Activated CD8-positive, alpha-beta T cell treated with anti-CD3 and anti-CD28 coated beads for 36 hours (primary cell): ENCODE data around the gene HSPA1B. TPM values are rescaled to one million over a fixed set of nuclear protein-coding genes. Genes with fewer than 3 reads are reported as not detected.
"Not testable (repeated sequence)": the region's sequence is repeated elsewhere in the genome, so short reads cannot be mapped to it uniquely, and the experiment has no call there.

Source experiments
- ATAC-seq: fragments of 200-7000 bp; cut with Tn5 transposase; one replicate; pipeline ENCODE4 v1.10.0; 2021; ENCODE audit warnings: mild to moderate bottlenecking, moderate library complexity
- CTCF ChIA-PET: fragments of 350-600 bp; sonication (Branson Sonifier 250); formaldehyde crosslinking; loops from one replicate; lab custom pipeline; 2021; ENCODE audit warnings: antibody characterized with exemption; lab: Charles Lee
- POLR2A ChIA-PET: fragments of 350-600 bp; sonication (Branson Sonifier 250); formaldehyde crosslinking; loops from one replicate; lab custom pipeline; 2021; ENCODE audit warnings: antibody characterized with exemption; lab: Charles Lee
- DNase-seq: peaks from one replicate; pipeline ENCODE4 v3.0.0-alpha.2; 2020
- H3K27ac Mint-ChIP-seq: one replicate; pipeline ENCODE4 v1.8.0; 2021; ENCODE audit warnings: mild to moderate bottlenecking, mixed read lengths
- H3K27me3 Mint-ChIP-seq: one replicate; pipeline ENCODE4 v1.8.0; 2021; ENCODE audit warnings: mixed read lengths
- H3K36me3 Mint-ChIP-seq: one replicate; pipeline ENCODE4 v1.8.0; 2021; ENCODE audit warnings: low read depth, mixed read lengths
- H3K4me1 Mint-ChIP-seq: one replicate; pipeline ENCODE4 v1.8.0; 2021; ENCODE audit warnings: low read depth, mixed read lengths
- H3K4me3 Mint-ChIP-seq: one replicate; pipeline ENCODE4 v1.8.0; 2021; ENCODE audit warnings: mild to moderate bottlenecking, moderate library complexity, mixed read lengths
- H3K9me3 Mint-ChIP-seq: one replicate; pipeline ENCODE4 v1.8.0; 2021; ENCODE audit warnings: mixed read lengths
- CTCF ChIP-seq: fragments of 200-600 bp; IDR thresholded peaks from one replicate; pipeline ENCODE4 v1.8.0; 2022; ENCODE audit warnings: antibody characterized with exemption, mild to moderate bottlenecking
- intact Hi-C: fragments of 100-400 bp; cut with micrococcal nuclease; formaldehyde crosslinking; loops from one replicate; pipeline ENCODE4 v1.10.0; 2022
- total RNA-seq, 2 experiments: library from RNA; stranded (reverse); gene quantifications; one replicate each; pipeline ENCODE4 v1.2.3, GENCODE V29; 2021

HSPA1B gene
- total RNA-seq, 2 experiments from 2014 or later, result 50.4 to 50.8 TPM

DNA sequence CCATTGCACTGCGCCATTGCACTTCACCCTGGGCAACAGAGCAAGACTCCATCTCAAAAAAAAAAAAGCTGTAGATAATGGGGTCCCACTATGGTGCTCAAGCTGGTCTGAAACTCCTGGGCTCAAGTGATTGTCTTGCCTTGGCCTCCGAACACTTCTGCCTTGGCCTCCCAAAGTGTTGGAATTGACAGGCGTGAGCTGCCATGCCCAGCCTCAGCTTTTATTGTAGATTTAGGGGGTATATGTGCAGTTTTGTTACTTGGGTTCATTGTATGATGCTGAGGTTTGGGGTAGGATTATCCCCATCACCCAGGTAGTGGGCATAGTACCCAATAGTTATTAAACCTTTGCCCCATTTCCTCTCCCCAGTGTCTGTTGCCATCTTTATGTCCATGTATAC is 11.4 kb downstream of the HSPA1B start:
- ChIA-PET CTCF (interaction anchor here (1.2 to 1.3 kb wide), 3 partner anchors 18 to 109 kb away, joined by 3 to 5 read pairs (median 4); no protein-coding TSS in a partner anchor), POLR2A (interaction anchor here (0.7 to 7.0 kb wide), 8 partner anchors 9 to 178 kb away, joined by 3 to 42 read pairs (median 3); partner anchors contain the start of genes C6orf47, LSM2 and NEU1)
- H3K4me1 Mint-ChIP-seq, result peaks cover 21% of the 10 kb centered on the region
- no peak for TF ChIP-seq CTCF
- no peak for ATAC-seq
- peaks cover 65% of the 10 kb centered on the region for H3K36me3 Mint-ChIP-seq
- H3K9me3 Mint-ChIP-seq, result no peaks in the 10 kb centered on the region
- peak overlapping the region; percentile 60 for H3K27ac Mint-ChIP-seq
- H3K27me3 Mint-ChIP-seq, result no peaks in the 10 kb centered on the region
- intact Hi-C loops, result loop anchor here (2.0 to 10.0 kb wide), 2 partner anchors 22 to 174 kb away; partner anchors contain the start of genes C6orf47, CSNK2B, GPANK1 and LY6G5B
- DNase-seq, result no peak
- peak overlapping the region; percentile 92 for H3K4me3 Mint-ChIP-seq

GRCh38 chr6:31839779-31840126 is 12.2 kb downstream of the HSPA1B start:
- H3K4me3 Mint-ChIP-seq, H3K9me3 Mint-ChIP-seq, DNase-seq, H3K27me3 Mint-ChIP-seq, H3K27ac Mint-ChIP-seq, ATAC-seq: not testable (repeated sequence)
- ChIA-PET POLR2A (interaction anchor here (0.8 to 7.0 kb wide), 10 partner anchors 9 to 1015 kb away, joined by 3 to 42 read pairs (median 3); partner anchors contain the start of genes C6orf47 and NEU1), CTCF (interaction anchor here (0.6 to 1.2 kb wide), 2 partner anchors 35 to 55 kb away, joined by 3 read pairs; no protein-coding TSS in a partner anchor)
- intact Hi-C loops, result loop anchor here (2.0 to 10.0 kb wide), 2 partner anchors 21 to 175 kb away; partner anchors contain the start of genes C6orf47, CSNK2B, GPANK1 and LY6G5B
- H3K36me3 Mint-ChIP-seq, result peaks cover 64% of the 10 kb centered on the region
- peaks cover 17% of the 10 kb centered on the region for H3K4me1 Mint-ChIP-seq

DNA sequence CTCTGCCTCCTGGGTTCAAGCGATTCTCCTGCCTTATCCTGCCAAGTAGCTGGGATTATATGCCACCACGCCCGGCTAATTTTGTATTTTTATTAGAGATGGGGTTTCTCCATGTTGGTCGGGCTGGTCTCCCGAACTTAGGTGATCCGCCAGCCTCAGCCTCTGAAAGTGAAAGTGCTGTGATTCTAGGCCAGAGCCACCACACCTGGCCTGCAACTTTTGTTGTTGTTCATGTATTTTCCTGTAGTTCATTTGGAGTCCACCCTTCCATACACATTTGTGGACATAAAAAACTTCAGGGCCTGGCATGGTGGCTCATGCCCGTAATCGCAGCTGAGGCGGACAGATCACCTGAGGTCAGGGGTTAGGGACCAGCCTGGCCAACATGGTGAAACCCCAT is 14.5 kb downstream of the HSPA1B start:
- POLR2A ChIA-PET, result interaction anchor here (0.7 to 1.0 kb wide), 6 partner anchors 11 to 107 kb away, joined by 3 to 4 read pairs (median 3); partner anchors contain the start of gene VARS1
- DNase-seq (no peak), ATAC-seq (no peak)
- intact Hi-C loops, result no loop called here
- H3K4me1 Mint-ChIP-seq, result peaks cover 15% of the 10 kb centered on the region
- H3K4me3 Mint-ChIP-seq, result no peak overlapping the region
- H3K27ac Mint-ChIP-seq, result no peak overlapping the region
- CTCF ChIA-PET, result no interaction called here
- H3K9me3 Mint-ChIP-seq, result no peaks in the 10 kb centered on the region
- peaks cover 44% of the 10 kb centered on the region for H3K36me3 Mint-ChIP-seq
- H3K27me3 Mint-ChIP-seq, result no peaks in the 10 kb centered on the region
- no peak for TF ChIP-seq CTCF

- Mint-ChIP-seq H3K36me3 (peaks cover 20% of the 10 kb centered on the region), H3K27me3 (no peaks in the 10 kb centered on the region), H3K4me3 (no peak overlapping the region), H3K9me3 (no peaks in the 10 kb centered on the region), H3K4me1 (peaks cover under 1% of the 10 kb centered on the region), H3K27ac (no peak overlapping the region)
- intact Hi-C loops, result no loop called here
- no peak for ATAC-seq
- CTCF ChIA-PET, result interaction anchor here (1.0 kb wide), 1 partner anchor 19 kb away, joined by 4 read pairs; no protein-coding TSS in a partner anchor
- no peak for DNase-seq
- POLR2A ChIA-PET, result interaction anchor here (1.0 to 5.6 kb wide), 3 partner anchors 9 to 58 kb away, joined by 3 to 27 read pairs (median 6); no protein-coding TSS in a partner anchor
- no peak for TF ChIP-seq CTCF
These were observed 17.0 kb downstream of the HSPA1B start for GRCh38 chr6:31844507-31844906.

GRCh38 chr6:31847276-31847978 is 19.9 kb downstream of the HSPA1B start:
- no peak for TF ChIP-seq CTCF
- CTCF ChIA-PET, result interaction anchor here (1.2 to 1.7 kb wide), 2 partner anchors 42 to 78 kb away, joined by 4 to 5 read pairs; no protein-coding TSS in a partner anchor
- Mint-ChIP-seq H3K27ac (no peak overlapping the region), H3K27me3 (no peaks in the 10 kb centered on the region), H3K36me3 (peaks cover 2% of the 10 kb centered on the region), H3K9me3 (no peaks in the 10 kb centered on the region), H3K4me3 (no peak overlapping the region), H3K4me1 (no peaks in the 10 kb centered on the region)
- no peak for ATAC-seq
- intact Hi-C loops, result no loop called here
- no peak for DNase-seq
- POLR2A ChIA-PET, result interaction anchor here (1.4 to 5.6 kb wide), 2 partner anchors 12 to 112 kb away, joined by 3 to 27 read pairs; partner anchors contain the start of genes NELFE and SKIC2
